Kidney epithelial cell (primary cell): Measurements from ENCODE around the gene EPHB1. TPM values are rescaled to one million over a fixed set of nuclear protein-coding genes. Genes with fewer than 3 reads are reported as not detected.

Experiments
- DNase-seq: peaks from one replicate; pipeline ENCODE4 v3.0.0-alpha.2; 2010; ENCODE audit warnings: low read depth
- H3K27me3 ChIP-seq: 2 replicates; pipeline ENCODE4 v1.6.0; 2011; ENCODE audit warnings: low read length; ENCODE audit not compliant: control insufficient read depth, insufficient read depth
- H3K36me3 ChIP-seq: 2 replicates; pipeline ENCODE4 v1.5.1; 2011; ENCODE audit warnings: low read length; ENCODE audit not compliant: control insufficient read depth, insufficient read depth
- H3K4me3 ChIP-seq: 2 replicates; pipeline ENCODE4 v1.5.1; 2011; ENCODE audit warnings: low read depth, mild to moderate bottlenecking, control low read depth, low read length
- total RNA-seq: library from RNA; depleted of rRNA; stranded (reverse); fragments of >200 nt; gene quantifications from 2 replicates; pipeline ENCODE4 v1.2.3, GENCODE V29; 2015
- TF ChIP-seq, protein P1 (sequence below): IDR thresholded peaks from 2 replicates; pipeline ENCODE4 v1.5.1; 2011; ENCODE audit warnings: mild to moderate bottlenecking, moderate library complexity, low read length, control low read depth, inconsistent platforms; ENCODE audit not compliant: insufficient read depth, poor library complexity, severe bottlenecking

EPHB1 gene
- total RNA-seq, 1 donor from 2014 or later = 10.8 TPM

- DNase-seq = no peak
- no peak overlapping the region for H3K4me3 ChIP-seq
- H3K27me3 ChIP-seq = no peaks in the 10 kb centered on the region
- TF ChIP-seq, protein P1, sequence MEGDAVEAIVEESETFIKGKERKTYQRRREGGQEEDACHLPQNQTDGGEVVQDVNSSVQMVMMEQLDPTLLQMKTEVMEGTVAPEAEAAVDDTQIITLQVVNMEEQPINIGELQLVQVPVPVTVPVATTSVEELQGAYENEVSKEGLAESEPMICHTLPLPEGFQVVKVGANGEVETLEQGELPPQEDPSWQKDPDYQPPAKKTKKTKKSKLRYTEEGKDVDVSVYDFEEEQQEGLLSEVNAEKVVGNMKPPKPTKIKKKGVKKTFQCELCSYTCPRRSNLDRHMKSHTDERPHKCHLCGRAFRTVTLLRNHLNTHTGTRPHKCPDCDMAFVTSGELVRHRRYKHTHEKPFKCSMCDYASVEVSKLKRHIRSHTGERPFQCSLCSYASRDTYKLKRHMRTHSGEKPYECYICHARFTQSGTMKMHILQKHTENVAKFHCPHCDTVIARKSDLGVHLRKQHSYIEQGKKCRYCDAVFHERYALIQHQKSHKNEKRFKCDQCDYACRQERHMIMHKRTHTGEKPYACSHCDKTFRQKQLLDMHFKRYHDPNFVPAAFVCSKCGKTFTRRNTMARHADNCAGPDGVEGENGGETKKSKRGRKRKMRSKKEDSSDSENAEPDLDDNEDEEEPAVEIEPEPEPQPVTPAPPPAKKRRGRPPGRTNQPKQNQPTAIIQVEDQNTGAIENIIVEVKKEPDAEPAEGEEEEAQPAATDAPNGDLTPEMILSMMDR = no peak
- no peaks in the 10 kb centered on the region for H3K36me3 ChIP-seq
Observed at GRCh38 chr3:135175728-135176277, 380.7 kb downstream of the EPHB1 start.

GRCh38 chr3:135176881-135177280 lies 381.8 kb downstream of the EPHB1 start:
- DNase-seq = no peak
- no peaks in the 10 kb centered on the region for H3K27me3 ChIP-seq
- TF ChIP-seq, protein P1 = no peak
- no peaks in the 10 kb centered on the region for H3K36me3 ChIP-seq
- no peak overlapping the region for H3K4me3 ChIP-seq

DNA sequence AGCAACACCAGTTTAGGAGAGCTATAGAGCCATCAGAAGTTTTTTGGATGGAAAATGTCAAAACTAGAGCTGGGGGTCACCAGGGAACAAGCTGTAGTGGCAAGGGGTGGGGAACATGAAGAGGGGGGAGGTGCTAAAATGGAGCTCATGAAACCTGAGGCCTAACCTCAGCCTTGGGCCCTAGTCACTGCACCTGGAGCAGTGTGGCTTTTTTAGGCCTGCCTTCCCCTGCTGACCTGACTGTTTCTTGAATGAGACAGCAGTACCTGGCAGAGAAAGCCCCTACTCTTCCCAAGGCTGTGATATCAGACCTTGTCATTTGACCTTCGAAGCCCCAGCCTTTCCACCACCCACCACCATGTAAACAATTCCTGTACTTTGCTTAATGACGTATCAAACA lies 383.5 kb downstream of the EPHB1 start:
- Histone ChIP-seq H3K27me3 (no peaks in the 10 kb centered on the region), H3K36me3 (no peaks in the 10 kb centered on the region), H3K4me3 (no peak overlapping the region)
- DNase-seq = no peak
- TF ChIP-seq, protein P1 = no peak

GRCh38 chr3:135181408-135181807 lies 386.3 kb downstream of the EPHB1 start:
- Histone ChIP-seq H3K27me3 (no peaks in the 10 kb centered on the region), H3K4me3 (no peak overlapping the region)
- no peak for DNase-seq

DNA sequence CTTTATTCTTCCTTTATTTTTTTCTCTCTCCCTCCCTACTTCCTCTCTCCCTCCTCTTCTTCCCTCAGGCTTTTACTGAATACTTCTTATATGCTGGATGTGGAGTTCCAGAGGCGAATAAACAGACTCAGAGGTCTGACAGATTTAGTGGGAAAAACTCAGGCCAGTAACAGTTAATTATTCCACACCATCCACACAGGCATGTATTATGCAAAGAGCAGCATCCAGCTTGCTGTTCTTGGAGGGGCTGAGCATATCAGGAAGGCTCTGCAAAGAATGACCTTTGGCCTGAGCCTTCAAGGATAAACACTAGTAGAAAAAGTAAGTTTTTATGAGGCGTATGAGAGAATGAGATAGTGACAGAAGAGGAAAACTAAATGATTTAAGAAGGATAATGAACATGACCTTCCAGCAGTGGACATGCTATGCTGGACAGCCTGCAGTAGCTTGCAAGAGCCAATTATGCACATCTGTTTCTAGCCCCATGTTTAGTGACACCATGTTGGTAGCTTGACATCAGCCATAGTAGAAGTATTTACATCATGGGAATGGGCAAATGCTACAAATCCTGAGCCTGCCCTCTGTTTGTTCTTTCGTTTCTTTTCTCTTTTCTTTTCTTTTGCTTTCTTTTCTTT lies 387.4 kb downstream of the EPHB1 start:
- no peaks in the 10 kb centered on the region for H3K27me3 ChIP-seq
- H3K36me3 ChIP-seq = no peaks in the 10 kb centered on the region
- TF ChIP-seq, protein P1 = no peak
- no peak overlapping the region for H3K4me3 ChIP-seq
- DNase-seq = no peak

More at GRCh38 chr3:135181408-135181807, 386.3 kb downstream of the EPHB1 start:
- TF ChIP-seq, protein P1 = no peak
- H3K36me3 ChIP-seq = no peaks in the 10 kb centered on the region

- TF ChIP-seq, protein P1 = no peak
Observed at GRCh38 chr3:135190658-135191057, 395.6 kb downstream of the EPHB1 start.

More at GRCh38 chr3:135190658-135191057, 395.6 kb downstream of the EPHB1 start:
- Histone ChIP-seq H3K27me3 (no peaks in the 10 kb centered on the region), H3K4me3 (no peak overlapping the region), H3K36me3 (no peaks in the 10 kb centered on the region)
- DNase-seq = no peak
